Activated CD4-positive, alpha-beta T cell treated with anti-CD3 and anti-CD28 coated beads, Interleukin-2, amount 50 U/mL, for 1 hour (primary cell): ENCODE measurements around the gene SCMH1.
A peak's percentile ranks its signal among the peaks of the same experiment; 100 is the strongest.
"Not testable (repeated sequence)": the region's sequence is repeated elsewhere in the genome, so short reads cannot be mapped to it uniquely, and the experiment has no call there.

Source experiments
- DNase-seq: peaks from one replicate; pipeline ENCODE4 v3.0.0-alpha.2; 2020

Gene SCMH1

DNA sequence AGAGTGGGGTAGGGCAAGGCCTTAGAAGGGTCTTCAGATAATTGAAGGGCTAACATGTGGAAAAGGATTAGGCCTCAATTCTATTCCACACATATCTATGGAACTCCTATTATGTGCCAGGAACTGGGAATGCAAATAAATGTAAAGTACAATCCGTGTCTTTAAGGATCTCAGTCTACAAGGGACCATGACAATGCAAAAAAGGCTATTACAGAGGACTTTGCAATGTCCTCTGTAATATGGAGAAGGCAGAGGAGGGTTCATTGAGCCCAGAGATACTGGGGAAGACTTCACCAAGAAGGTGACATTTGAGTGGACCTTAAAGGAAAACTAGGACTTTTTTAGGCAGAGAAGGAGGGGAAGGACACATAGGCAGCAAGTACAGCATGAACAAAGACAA, 4.5 kb upstream of the SCMH1 start:
- no peak for DNase-seq

DNA sequence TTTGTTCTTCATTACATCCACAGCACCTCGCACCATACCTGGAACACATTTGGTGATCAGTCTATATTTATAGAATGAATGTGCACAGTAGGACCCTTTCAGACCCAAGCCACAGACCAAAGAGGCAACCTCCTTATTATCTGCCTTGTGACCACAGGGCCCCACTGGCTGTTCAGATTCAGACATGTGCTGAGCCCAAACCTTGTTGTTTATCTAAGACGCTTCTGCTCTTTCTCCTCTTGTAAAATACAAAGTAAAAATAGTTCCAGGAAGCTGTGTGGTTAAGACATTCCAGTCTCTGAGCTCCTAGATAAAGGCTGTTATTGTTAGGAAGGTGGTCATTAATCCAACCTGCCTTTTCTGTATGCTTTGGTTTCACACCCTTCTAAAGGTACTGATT, 3.6 kb upstream of the SCMH1 start:
- DNase-seq: no peak

DNA sequence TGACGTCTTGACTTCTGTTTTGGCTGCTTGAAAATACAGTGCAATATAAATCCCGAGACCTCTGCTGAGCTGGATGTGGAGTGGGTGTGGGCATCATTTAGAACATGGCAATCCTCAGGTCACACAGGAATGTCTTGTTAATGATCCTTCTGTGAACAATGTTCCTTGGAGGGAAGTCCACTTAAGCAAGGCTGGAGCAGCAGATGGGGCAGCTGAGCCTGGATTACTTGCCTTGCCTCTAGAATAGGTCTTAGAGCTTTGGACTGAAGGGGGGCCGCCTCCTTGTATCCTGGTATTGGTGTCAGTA, 926 bp upstream of the SCMH1 start:
- no peak for DNase-seq

DNA sequence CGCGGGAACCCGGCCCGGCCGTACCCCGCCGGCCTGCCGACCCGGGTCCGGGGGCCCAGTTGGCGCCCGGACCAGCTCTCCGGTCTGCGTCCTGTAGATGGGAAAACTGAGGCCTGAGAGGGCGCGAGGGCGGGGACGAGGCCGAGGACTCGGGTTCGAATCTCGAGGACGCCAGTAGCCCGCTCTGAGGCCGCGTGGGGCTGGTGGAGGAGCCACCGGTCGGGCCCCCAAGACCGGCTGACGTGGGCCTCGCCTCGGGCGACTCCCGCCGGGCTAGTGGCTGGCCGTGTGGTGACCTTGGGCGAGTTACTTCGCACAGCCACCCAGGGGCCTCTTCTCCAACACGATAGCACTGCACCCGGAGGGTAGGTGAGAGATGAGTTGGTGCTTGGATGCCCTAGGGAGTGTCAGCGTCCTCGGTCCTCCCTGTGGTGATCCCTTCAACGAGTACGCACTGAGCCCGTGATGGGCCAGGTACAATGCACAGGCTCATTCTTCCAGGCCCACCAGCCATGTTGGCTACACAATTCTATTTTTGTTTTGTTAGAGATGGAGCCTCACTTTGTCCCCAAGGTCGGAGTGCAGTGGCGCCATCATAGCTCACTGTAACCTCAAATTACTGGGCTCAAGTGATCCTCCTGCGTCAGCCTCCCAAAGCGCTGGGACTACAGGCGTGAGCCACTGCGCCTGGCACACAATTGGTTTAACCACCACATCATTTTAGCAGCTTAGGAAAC, 404 bp upstream of the SCMH1 start:
- DNase-seq: peak; percentile 4

DNA sequence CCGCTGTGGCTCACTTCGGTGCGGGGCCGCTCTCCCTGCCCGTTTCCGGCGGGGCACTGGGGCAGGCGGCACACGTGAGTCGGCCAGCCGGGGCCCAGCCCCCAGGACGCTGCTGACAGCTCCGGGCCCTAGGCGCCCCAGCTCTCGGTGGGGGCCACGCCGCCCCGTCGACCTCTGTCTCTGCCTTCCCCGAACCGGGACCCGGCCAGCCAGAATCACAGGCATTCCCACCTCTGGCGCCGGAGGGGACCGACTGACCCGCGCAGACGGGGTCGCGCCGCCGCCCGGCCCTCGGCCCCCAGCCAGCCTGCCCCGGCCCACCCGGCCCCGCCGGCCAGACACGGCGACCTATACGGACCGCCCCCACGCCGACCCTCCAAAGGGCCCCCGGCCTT, 755 bp downstream of the SCMH1 start:
- peak; percentile 15 for DNase-seq

DNA sequence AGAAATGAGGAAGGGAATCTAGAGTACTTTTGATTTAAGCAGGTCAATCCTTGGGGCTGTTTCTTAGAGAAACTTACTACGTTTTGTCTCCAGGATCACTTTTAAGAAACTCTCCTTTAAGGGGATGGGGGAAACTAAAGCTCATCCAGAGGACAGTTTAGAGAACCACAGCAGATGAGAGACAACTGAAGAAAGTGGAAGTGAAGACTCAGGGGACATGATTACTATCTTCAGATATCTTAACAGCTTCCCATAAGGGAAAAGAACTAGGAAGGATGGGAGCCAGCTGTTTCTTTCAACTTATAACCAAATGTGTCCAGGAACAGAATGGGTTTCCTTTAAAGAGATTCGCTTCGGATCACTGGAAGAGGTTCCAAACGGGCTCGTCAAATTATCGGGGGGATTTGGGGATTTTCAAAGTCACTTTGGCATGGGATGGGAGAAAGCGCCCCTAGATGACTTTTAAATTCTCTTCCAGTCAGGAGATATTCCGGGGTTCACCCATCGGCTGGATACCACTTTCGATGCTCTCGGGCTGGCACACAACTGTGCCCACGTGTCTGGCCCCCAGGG, 1.2 kb downstream of the SCMH1 start:
- no peak for DNase-seq

DNA sequence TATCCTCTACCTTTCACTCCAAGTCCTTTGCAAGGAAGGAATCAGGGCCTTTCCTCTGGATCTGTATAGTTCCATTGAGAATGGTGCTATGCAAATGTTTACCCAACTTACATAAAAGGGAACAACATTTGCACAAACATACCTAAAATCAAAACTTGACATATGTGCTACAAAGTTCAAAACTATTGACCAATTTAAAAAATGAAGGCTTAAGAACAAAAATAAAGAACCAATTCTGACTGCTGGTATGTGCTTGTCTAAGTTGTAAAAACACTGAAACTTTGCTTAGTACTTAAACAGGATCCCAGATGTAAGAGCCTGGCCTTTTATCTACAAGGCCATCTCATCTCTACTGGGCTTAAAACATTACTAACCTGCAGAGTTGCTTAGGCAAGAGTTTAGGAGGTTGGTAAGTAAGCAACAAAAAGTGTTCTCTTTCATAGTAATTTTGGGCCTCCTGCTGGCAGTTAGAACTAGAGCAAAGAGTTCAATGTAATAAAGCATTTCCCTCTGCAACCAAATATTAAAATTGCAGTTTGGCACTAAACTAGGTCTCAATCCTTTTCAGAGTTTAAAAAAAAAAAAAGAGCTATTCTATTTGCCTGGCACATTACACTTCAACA, 2.0 kb downstream of the SCMH1 start:
- no peak for DNase-seq

DNA sequence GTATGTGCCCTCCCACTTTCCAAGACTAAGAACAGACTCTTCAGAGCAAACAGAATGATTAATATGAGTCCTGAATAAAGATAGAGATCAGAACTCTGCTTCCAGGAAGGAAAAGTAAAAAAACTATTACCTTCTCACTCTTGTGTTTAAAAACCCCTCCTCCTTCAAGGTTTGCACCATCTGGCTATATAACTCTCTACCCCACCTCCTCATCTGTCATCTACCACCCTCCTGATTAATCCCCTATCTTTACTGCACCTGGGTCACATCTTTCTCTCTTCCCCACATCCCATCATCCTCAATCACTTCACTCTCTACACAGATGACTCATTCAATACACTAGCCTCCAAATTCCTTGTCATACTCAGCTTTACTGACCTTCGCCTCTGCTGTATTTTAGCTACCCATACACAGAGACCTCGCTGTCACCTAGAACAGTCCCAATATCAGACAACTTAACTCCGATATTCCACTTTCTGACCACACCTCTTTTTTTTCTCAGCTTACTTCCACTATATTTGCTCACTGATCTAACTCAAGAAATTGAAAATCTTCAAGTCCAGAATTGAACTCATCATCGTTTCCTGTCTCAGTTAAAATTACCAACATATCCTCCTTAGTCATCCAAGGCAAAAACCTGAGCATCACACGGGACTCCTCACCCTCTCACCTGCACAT, 3.7 kb downstream of the SCMH1 start:
- DNase-seq: no peak

DNA sequence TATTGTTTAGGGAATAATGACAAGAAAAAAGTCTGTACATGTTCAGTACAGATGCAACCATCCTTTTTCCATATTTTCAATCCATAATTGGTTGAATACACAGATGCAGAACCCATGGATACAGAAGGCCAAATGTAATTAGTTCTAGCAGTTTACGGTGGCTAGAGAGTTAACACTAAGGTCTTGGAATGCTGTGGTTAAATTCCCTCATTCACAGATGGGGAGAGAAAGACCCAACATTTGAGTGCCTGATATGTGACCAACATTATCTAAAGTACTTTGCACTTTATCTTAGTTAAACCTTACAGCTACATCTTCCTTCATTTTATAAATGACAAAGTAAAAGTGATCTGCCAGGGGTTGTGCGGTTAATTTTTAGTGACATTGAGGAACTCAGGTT, 5.3 kb downstream of the SCMH1 start:
- DNase-seq: no peak

DNA sequence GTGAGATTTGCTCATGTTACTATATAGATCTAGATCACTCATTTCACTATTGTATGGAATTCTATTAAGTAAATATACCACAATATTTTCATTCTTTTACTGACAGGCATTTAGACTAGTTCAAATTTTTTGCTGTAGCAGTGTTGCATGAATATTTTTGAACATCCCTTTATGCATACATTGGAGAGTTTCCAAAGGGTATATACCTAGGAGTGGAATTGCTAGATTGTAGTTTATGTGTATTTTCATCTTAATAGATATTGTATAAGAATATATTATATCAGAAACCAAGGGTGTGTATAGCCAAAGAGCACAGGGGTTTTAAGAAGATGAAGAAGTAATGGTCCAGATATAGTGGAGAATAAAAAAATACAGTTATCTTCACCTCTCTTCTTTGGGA, 6.2 kb downstream of the SCMH1 start:
- DNase-seq: no peak

DNA sequence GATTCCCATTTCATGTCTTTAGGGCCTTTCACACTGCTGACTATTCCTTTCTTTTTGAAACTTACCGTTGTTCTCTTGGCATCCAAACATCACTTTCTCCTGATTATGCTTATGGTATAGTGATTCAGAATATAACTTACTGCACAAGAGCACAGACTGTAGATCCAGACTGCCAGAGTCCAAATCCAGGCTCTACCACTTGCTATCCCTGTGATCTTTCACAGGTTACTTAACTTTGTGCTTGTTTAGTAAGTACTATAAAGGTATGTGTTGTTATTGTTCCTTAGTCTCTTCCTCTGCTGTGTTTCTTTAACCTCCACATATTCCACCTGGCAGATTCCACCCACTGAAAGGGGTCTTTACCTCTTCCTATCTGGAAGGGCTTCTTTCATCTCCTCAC, 8.4 kb downstream of the SCMH1 start:
- no peak for DNase-seq

DNA sequence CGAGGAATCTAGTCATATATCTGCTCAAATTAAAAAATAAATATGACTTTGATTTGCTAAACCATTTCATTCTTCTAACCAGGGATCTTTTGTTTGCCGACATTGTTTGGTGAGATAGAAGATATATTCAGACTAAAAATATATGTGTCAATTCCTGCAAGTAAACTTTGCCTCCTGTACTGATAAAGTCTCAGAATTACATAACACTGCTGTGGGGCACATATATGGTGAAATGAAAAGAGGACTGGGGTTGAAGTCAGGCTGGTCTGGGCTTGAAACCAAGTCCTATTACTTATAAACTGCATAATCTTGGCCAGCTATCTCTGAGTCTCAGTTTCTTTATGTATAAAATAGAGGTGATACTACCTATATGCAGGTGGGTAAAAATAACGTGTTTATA, 9.8 kb downstream of the SCMH1 start:
- DNase-seq: no peak

DNA sequence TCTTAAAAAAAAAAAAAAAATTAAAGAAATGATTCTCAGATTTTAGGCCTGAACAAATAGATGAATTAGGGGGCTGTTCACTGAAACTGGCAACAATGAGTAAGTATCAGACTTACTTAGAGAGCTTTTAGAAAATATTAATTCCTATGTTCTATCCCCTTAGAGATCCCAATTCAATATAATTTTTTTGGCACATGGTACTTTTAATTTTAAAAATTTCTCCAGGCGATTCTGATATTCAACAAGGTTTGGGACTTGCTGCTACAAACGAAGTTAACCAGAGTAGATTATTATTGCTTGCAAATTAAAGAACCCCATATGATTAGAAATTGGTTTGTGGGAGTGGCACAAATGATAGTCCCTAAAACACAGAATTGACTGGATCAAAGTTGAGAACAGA, 11.4 kb downstream of the SCMH1 start:
- no peak for DNase-seq

DNA sequence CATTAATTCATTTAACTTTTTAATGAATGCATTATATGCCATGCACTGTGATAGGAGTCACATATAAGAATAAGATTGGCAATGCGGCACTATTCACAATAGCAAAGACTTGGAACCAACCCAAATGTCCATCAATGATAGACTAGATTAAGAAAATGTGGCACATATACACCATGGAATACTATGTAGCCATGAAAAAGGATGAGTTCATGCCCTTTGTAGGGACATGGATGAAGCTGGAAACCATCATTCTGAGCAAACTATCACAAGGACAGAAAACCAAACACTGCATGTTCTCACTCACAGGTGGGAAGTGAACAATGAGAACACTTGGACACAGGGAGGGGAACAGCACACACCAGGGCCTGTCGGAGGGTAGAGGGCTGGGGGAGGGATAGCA, 12.9 kb downstream of the SCMH1 start:
- not testable (repeated sequence) for DNase-seq

DNA sequence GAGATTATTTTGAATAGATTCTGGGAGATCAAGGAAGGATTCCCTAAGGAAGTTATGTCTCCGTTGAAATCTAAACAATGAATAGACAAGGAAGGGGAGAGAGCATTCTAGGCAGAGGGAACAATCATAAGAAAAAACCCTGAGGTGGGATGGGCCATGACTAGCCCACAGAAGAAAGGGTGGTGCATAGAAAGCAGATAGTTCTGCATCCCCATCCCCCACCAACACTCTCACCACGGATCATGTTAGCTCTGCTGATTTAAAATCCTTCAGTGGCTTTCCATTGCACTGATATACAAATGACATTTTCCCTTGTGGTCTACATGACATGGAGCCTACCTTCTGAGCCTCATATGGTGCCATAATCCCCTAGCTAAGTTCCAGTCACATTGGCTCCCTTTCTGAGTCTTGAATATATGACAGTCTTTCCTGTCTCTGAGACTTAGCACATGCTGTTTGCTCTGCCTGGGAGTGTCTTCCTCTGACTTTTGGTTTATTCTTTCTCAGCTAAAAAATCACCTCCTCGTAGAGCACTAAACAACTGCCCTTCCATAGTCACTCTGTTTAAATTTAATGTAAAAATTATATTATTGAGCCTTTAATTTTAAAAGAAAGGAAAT, 15.2 kb downstream of the SCMH1 start:
- DNase-seq: no peak

DNA sequence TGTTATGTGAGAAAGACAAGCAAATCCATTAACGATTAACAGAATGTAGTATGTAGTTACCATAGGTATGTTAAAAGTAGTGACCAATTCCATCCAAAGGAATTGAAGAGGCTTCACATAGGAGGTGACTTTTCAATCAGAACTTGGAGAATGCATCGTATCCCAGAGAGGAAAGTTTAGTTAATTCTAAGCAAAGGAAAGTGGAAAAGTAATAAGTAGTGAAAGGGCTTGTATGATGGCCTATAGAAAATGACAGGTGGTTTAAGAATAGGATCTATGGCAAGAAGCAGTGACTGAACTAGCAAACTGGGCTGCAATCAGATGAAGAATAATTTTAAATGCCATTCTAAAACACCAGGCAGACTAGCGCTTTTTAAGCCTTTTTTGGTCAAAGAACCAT, 16.6 kb downstream of the SCMH1 start:
- no peak for DNase-seq

DNA sequence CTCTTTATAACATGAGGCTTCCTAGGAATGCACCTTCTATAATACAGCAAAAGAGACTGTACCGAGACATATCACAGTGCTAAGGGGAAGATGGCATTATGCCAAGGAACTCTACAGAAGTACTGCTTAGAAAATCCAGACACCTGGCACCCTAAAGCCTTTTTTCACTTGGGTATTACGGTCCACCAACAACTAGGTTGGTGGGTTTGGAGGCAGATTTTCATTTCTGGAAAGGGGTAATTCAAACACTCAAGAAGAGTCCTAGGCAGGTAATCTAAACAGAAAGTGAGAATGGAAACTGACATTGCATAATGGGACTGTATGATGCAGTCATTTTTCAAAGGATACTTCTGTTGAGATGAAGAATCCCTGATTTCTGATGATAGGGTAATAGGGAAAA, 19.6 kb downstream of the SCMH1 start:
- DNase-seq: no peak

DNA sequence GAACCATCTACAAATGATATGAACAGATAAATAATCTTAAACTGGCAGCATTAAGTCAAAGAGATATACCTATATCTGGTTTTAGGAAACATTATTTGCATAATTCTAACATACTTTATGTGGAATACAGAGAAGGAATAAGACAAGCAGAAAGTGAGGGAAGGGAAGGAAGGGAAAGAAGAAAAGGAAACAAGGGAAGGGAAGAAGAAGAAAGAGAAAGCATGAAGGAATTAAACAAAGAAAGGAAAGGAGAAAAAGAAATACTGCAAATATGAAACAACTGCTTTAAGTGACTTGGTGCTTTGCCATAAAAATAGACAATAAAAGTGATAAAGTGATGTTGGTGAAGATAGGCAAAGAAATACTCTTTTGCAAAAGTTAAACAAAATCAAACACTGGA, 20.1 kb downstream of the SCMH1 start:
- no peak for DNase-seq

DNA sequence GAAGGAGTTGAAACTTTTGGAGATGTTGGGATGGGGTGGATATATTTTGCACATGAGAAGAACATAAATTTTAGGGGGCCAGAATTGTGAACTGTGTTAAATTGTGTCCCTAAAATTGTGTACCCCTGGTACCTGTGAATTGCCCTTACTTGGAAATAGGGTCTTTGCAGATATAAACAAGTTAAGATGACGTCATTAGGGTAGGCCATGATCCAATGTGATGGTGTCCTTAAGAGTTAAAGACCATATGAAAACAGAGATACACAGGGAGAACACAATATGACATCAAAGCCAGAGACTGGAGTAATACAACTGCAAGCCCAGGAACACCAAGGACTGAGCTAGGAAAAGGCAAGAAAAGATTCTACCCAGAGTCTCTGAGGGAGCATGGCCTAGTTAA, 24.0 kb downstream of the SCMH1 start:
- DNase-seq: no peak

DNA sequence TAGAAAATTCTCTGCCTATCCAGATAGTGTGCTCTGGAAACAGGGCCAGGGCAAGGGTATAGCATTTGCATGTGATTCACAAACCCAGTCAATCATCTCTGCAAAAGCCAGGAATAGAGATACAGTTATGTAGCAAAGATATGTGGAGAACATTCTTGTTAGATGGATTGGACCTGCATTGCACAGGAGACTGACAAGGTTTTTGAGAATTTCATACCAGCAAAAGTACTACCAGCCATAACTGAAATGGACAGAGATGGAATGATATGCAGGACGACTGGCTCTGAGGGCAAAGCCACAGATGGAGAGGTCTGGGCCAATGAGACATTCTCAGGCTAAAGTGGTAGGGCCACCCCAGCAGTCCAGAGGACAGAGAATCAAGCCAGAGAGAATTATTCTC, 24.7 kb downstream of the SCMH1 start:
- no peak for DNase-seq

DNA sequence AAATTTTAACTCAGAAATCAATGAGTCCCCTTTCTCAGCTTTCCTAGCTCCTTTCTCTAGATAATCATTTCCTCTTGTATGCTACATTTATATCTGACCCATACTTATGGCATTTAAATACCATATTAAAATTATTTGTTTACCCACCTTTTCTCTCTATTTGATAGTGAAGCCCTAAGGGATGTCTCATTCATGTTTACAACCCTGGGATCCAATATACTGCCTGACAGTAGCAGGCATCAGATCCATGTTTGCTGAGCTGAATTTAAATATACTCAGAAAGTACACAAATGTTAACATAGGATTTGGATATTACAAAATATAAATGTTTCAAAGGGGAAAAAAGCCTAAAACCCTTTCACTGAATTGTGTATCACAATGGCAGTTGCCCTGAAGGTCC, 26.5 kb downstream of the SCMH1 start:
- DNase-seq: no peak

DNA sequence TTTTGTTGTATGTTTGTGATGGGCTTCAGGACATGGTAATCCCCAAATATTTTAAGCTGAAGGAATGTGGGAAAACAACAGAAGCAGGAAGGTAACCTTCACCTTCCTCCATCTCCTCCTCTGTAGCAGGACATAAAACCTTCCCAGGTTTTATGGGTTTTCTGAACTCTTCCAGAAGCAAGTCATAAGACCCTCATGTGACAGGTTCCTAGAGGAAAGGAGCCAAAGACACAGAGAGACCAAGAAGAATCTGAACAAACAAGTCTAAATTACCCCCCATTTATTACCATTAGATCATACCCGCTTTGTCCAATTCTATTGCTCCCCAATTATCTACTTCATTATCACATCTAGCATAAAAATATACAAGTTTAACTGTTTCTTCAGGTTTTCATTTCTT, 28.8 kb downstream of the SCMH1 start:
- DNase-seq: no peak

DNA sequence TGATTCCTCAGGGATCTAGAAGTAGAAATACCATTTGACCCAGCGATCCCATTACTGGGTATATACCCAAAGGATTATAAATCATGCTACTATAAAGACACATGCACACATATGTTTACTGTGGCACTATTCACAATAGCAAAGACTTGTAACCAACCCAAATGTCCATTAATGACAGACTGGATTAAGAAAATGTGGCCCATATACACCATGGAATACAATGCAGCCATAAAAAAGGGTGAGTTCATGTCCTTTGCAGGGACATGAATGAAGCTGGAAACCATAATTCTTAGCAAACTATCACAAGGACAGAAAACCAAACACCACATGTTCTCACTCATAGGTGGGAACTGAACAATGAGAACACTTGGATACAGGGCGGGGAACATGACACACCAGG, 30.5 kb downstream of the SCMH1 start:
- DNase-seq: not testable (repeated sequence)

DNA sequence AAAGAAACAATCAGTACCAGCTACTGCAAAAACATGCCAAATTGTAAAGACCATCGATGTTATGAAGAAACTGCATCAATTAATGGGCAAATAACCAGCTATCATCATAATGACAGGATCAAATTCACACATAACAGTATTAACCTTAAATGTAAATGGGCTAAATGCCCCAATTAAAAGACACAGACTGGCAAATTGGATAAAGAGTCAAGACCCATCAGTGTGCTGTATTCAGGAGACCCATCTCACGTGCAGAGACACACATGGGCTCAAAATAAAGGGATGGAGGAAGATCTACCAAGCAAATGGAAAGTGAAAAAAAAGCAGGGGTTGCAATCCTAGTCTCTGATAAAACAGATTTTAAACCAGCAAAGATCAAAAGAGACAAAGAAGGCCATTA, 35.1 kb downstream of the SCMH1 start:
- not testable (repeated sequence) for DNase-seq
